ENCODE results near the gene PKP3.
"Not testable (repeated sequence)": the region's sequence is repeated elsewhere in the genome, so short reads cannot be mapped to it uniquely, and the experiment has no call there.

The PKP3 gene

DNA sequence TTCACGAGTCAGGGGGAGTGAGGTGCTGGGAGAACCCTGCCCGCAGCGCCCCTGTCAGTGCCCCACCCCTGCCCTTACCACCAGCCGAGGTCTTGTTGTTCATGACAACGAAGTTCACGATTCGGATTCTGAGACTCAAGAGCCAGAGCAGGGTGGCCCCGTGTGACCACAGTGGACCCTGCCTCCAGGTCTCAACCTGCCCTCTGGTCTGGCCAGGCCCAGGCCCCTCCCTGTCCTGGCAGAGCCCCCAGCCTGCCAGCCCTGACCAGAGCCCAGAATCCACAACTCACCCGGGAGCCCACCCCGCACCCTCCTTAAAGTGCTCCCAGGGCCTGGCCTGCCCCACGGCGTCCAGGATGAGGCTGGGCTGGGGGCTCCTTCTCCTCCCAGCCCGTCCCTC is 37.9 kb downstream of the PKP3 start:
- no peak overlapping the region for H3K4me3 ChIP-seq (ENCODE audit: control insufficient read depth, low read depth, low read length)
- no peak for DNase-seq (ENCODE audit: low read depth)
- TF ChIP-seq, protein P1, sequence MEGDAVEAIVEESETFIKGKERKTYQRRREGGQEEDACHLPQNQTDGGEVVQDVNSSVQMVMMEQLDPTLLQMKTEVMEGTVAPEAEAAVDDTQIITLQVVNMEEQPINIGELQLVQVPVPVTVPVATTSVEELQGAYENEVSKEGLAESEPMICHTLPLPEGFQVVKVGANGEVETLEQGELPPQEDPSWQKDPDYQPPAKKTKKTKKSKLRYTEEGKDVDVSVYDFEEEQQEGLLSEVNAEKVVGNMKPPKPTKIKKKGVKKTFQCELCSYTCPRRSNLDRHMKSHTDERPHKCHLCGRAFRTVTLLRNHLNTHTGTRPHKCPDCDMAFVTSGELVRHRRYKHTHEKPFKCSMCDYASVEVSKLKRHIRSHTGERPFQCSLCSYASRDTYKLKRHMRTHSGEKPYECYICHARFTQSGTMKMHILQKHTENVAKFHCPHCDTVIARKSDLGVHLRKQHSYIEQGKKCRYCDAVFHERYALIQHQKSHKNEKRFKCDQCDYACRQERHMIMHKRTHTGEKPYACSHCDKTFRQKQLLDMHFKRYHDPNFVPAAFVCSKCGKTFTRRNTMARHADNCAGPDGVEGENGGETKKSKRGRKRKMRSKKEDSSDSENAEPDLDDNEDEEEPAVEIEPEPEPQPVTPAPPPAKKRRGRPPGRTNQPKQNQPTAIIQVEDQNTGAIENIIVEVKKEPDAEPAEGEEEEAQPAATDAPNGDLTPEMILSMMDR (IDR thresholded peaks at IDR 0.05; ENCODE audit: control insufficient read depth, insufficient read depth, low read depth, low read length, missing control alignments): no peak

DNA sequence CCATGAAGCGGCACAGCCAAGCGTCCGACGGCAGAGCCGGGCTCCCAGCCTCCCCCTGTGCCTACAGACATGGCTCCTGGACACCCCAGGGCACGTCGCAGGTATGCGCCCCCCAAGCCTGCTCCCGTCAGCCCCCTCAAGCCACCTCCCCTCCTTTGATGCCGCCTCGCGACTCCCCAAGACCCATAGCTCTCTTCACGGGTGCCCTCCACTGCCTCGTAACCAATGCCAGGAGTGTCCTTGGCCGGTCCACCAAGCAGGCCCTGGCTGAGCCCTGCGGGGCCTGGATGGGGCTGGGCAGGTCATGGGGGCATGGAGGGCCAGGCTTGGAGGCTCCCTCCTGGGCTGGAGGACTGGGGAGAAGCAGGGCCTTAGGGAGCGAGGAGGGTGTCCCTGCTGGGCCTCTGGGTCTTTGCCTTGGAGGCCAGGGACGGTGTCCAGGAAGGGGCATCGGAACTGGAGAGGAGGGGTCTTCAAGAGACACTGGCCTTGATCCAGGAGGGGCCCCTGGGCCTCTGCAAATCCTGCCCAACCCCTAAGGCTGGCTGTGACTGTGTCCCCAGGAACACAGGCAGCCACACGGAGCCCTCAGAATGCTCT is 38.6 kb downstream of the PKP3 start:
- H3K4me3 ChIP-seq (ENCODE audit: control insufficient read depth, low read depth, low read length): no peak overlapping the region
- TF ChIP-seq, protein P1 (IDR thresholded peaks at IDR 0.05; ENCODE audit: control insufficient read depth, insufficient read depth, low read depth, low read length, missing control alignments): no peak
- no peak for DNase-seq (ENCODE audit: low read depth)

GRCh38 chr11:433111-433510 is 39.1 kb downstream of the PKP3 start:
- no peak overlapping the region for H3K4me3 ChIP-seq (ENCODE audit: control insufficient read depth, low read depth, low read length)
- no peak for DNase-seq (ENCODE audit: low read depth)
- TF ChIP-seq, protein P1 (IDR thresholded peaks at IDR 0.05; ENCODE audit: control insufficient read depth, insufficient read depth, low read depth, low read length, missing control alignments): no peak

- TF ChIP-seq, protein P1 (IDR thresholded peaks at IDR 0.05; ENCODE audit: control insufficient read depth, insufficient read depth, low read depth, low read length, missing control alignments): no peak
- DNase-seq (ENCODE audit: low read depth): no peak
- no peak overlapping the region for H3K4me3 ChIP-seq (ENCODE audit: control insufficient read depth, low read depth, low read length)
These were observed 39.6 kb downstream of the PKP3 start for GRCh38 chr11:433641-434040.

- no peak for DNase-seq (ENCODE audit: low read depth)
- TF ChIP-seq, protein P1 (IDR thresholded peaks at IDR 0.05; ENCODE audit: control insufficient read depth, insufficient read depth, low read depth, low read length, missing control alignments): no peak
- no peak overlapping the region for H3K4me3 ChIP-seq (ENCODE audit: control insufficient read depth, low read depth, low read length)
These were observed 40.5 kb downstream of the PKP3 start for GRCh38 chr11:434496-434895.

- DNase-seq (ENCODE audit: low read depth); H3K4me3 ChIP-seq (ENCODE audit: control insufficient read depth, low read depth, low read length): not testable (repeated sequence)
These were observed 41.2 kb downstream of the PKP3 start for GRCh38 chr11:434999-435740.

DNA sequence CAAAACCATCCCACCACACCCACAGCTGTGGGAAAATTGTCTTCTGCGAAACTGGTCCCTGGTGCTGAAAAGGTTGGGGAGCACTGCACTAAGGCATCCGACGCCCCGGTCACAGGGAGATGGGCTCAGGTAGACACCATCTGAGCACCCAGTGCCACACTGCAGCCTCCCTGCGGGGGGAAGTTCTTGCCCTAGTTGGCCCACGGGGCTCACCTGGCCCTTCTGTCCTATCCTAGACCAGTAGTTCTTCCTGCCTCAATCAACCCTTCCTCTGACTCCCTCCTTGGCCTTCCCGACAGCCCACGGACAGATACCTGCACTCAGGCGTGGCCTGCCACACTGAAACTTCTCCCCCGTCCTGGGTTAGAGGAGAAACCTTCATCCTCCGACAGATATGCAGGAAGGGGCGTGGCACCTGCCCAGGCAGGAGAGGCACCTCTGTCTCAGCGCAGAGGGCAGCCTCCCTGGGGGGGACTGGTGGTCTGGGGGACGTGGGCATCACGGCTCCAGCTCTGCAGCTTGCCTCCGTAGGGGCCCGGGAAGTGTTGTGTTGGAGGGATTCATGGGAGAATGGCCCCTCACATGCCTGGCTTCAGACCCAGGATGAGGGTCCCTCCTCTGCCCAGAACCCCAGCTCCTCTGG is 43.3 kb downstream of the PKP3 start:
- TF ChIP-seq, protein P1 (IDR thresholded peaks at IDR 0.05; ENCODE audit: control insufficient read depth, insufficient read depth, low read depth, low read length, missing control alignments): no peak
- no peak overlapping the region for H3K4me3 ChIP-seq (ENCODE audit: control insufficient read depth, low read depth, low read length)
- DNase-seq (ENCODE audit: low read depth): no peak
